Body of pancreas (tissue), 4 donors: Measurements from ENCODE around the gene CLDN2.

ENCODE experiments used
- CTCF ChIP-seq, 7 experiments: fragments of 450-650 bp in 4 of 7; fragments of 200-600 bp in 3 of 7; sonication (generic) in 3 of 7; IDR thresholded peaks; one replicate each; pipeline ENCODE4 v1.5.1; 2016 to 2019; ENCODE audit warnings: antibody characterized with exemption in 7 of 7
- POLR2A ChIP-seq, 3 donors: fragments of 450-650 bp; IDR thresholded peaks; one replicate each; pipeline ENCODE4 v1.6.1; 2016; ENCODE audit warnings: antibody characterized with exemption in 3 of 3, mild to moderate bottlenecking in 2 of 3

- TF ChIP-seq CTCF (IDR thresholded peaks at IDR 0.05), result no peak
- TF ChIP-seq POLR2A (IDR thresholded peaks at IDR 0.05), result no peak
These were observed 18.9 kb upstream of the CLDN2 start for GRCh38 chrX:106901341-106901740.
